Measurements from ENCODE around the gene APBB1IP. TPM values are rescaled to one million over a fixed set of nuclear protein-coding genes. Genes with fewer than 3 reads are reported as not detected.

The APBB1IP gene
- total RNA-seq, 1 experiment from 2014 or later: not detected

GRCh38 chr10:26502986-26503385 is 64.8 kb downstream of the APBB1IP start:
- Histone ChIP-seq H2BK20ac (ENCODE audit: low read depth, low read length, poor library complexity, severe bottlenecking) (no peak overlapping the region), H2BK120ac (ENCODE audit: low read depth, low read length, poor library complexity, severe bottlenecking) (no peak overlapping the region), H3K4me2 (ENCODE audit: insufficient read depth, insufficient read length, low read length) (no peak overlapping the region), H3K9me3 (ENCODE audit: control insufficient read depth, low read depth, low read length) (no peaks in the 10 kb centered on the region), H3K27ac (ENCODE audit: insufficient read length, low read depth, low read length) (no peak overlapping the region), H2AFZ (ENCODE audit: low read length) (no peak overlapping the region), H3K56ac (ENCODE audit: insufficient read length, low read depth, low read length) (no peak overlapping the region), H2BK5ac (ENCODE audit: insufficient read length, low read length) (no peak overlapping the region), H4K5ac (ENCODE audit: insufficient read length, low read depth, low read length) (no peak overlapping the region), H2AK5ac (ENCODE audit: insufficient read length, low read length) (no peak overlapping the region), H4K20me1 (ENCODE audit: control insufficient read depth, insufficient read depth, insufficient read length) (no peaks in the 10 kb centered on the region), H3K27me3 (ENCODE audit: insufficient read depth, low read length) (no peaks in the 10 kb centered on the region), H3T11ph (ENCODE audit: low read length) (no peak overlapping the region), H3K23me2 (ENCODE audit: insufficient read length, low read depth, low read length, poor library complexity, severe bottlenecking) (no peaks in the 10 kb centered on the region), H2BK12ac (ENCODE audit: insufficient read length, low read depth, low read length) (no peak overlapping the region), H3K9ac (ENCODE audit: extremely low read depth, insufficient read length, low read length) (no peak overlapping the region), H3K4me1 (ENCODE audit: insufficient read depth, low read length) (no peaks in the 10 kb centered on the region), H4K8ac (replicated peaks; ENCODE audit: insufficient read length, low read depth, low read length) (no peak overlapping the region), H3K79me1 (ENCODE audit: insufficient read depth, low read depth, low read length, poor library complexity, severe bottlenecking) (no peaks in the 10 kb centered on the region), H3K23ac (ENCODE audit: insufficient read length, low read depth, low read length) (no peak overlapping the region), H3K79me2 (ENCODE audit: insufficient read depth, low read length) (no peaks in the 10 kb centered on the region), H3K14ac (ENCODE audit: insufficient read depth, low read length) (no peak overlapping the region), H3K4ac (ENCODE audit: low read depth, low read length) (no peak overlapping the region), H3K18ac (ENCODE audit: insufficient read length, low read depth, low read length) (no peak overlapping the region), H2BK15ac (ENCODE audit: low read depth, low read length) (no peak overlapping the region), H4K91ac (ENCODE audit: insufficient read length, low read depth, low read length) (no peak overlapping the region)
- H3K9me3 Mint-ChIP-seq: no peaks in the 10 kb centered on the region
- no peak for DNase-seq
- no peaks in the 10 kb centered on the region for H3K36me3 Mint-ChIP-seq (ENCODE audit: insufficient read depth in 1 of 3, low read depth in 3 of 3)
- no peak for TF ChIP-seq CTCF (conservative IDR thresholded peaks at IDR 0.05)
- no peaks in the 10 kb centered on the region; a peak in 1 of 4 replicates for H3K4me1 Mint-ChIP-seq
- no peaks in the 10 kb centered on the region; the same call in 1 of the 2 replicates for H3K27me3 Mint-ChIP-seq (ENCODE audit: low read depth)
- H3K27ac Mint-ChIP-seq: no peak overlapping the region
- H3K4me3 Mint-ChIP-seq: no peak overlapping the region
- no CpG with 5 or more reads among the region's 6 CpGs for WGBS (ENCODE audit: extremely low coverage, insufficient read length, low lambda C conversion rate)

Data from H9 (cell line).